AG04449 (cell line): ENCODE results near the gene PAX4.

ENCODE experiments used
- CTCF ChIA-PET: fragments of 350-600 bp; formaldehyde crosslinking; extraction: SDS; loops from one replicate; lab custom pipeline; 2021; ENCODE audit warnings: antibody characterized with exemption; lab: Yijun Ruan, JAX
- POLR2A ChIA-PET: fragments of 400-600, 350-600 bp; formaldehyde crosslinking; extraction: SDS; loops from one replicate; lab custom pipeline; 2020; ENCODE audit warnings: antibody characterized with exemption, inconsistent platforms; lab: Yijun Ruan, JAX
- DNase-seq: peaks from one replicate; pipeline ENCODE4 v3.0.0-alpha.2; 2010; ENCODE audit warnings: low read depth, low spot score
- H3K4me3 ChIP-seq: 2 replicates; pipeline ENCODE4 v1.5.1; 2011; ENCODE audit warnings: low read depth, mild to moderate bottlenecking, control low read depth, low read length
- CTCF ChIP-seq: IDR thresholded peaks from one replicate; pipeline ENCODE4 v1.5.1; 2011; ENCODE audit warnings: mild to moderate bottlenecking, moderate library complexity, low read length, control low read depth, inconsistent platforms; ENCODE audit not compliant: insufficient read depth; ENCODE audit errors: missing control alignments

The PAX4 gene

GRCh38 chr7:127650847-127651555, 33.1 kb upstream of the PAX4 start:
- ChIA-PET POLR2A (interaction anchor here (0.9 kb wide), 1 partner anchor 23 kb away, joined by 3 read pairs; no protein-coding TSS in a partner anchor), CTCF (no interaction called here)
- no peak for TF ChIP-seq CTCF

GRCh38 chr7:127648986-127649385, 31.0 kb upstream of the PAX4 start:
- DNase-seq = no peak
- H3K4me3 ChIP-seq = no peak overlapping the region
- no peak for TF ChIP-seq CTCF
- ChIA-PET POLR2A (no interaction called here), CTCF (interaction anchor here (0.9 to 1.6 kb wide), 2 partner anchors 16 to 20 kb away, joined by 3 to 4 read pairs; no protein-coding TSS in a partner anchor)

More at GRCh38 chr7:127650847-127651555, 33.1 kb upstream of the PAX4 start:
- H3K4me3 ChIP-seq = peak overlapping the region; percentile 99
- DNase-seq = no peak

- POLR2A ChIA-PET = no interaction called here
- CTCF ChIA-PET = interaction anchor here (1.4 kb wide), 1 partner anchor 11 kb away, joined by 4 read pairs; no protein-coding TSS in a partner anchor
- DNase-seq = no peak
- TF ChIP-seq CTCF = no peak
- H3K4me3 ChIP-seq = no peak overlapping the region
Observed at GRCh38 chr7:127647636-127648035, 29.7 kb upstream of the PAX4 start.

GRCh38 chr7:127644484-127644883, 26.5 kb upstream of the PAX4 start:
- ChIA-PET POLR2A (no interaction called here), CTCF (interaction anchor here (0.6 kb wide), 1 partner anchor 8 kb away, joined by 3 read pairs; no protein-coding TSS in a partner anchor)
- no peak for TF ChIP-seq CTCF
- DNase-seq = no peak
- no peak overlapping the region for H3K4me3 ChIP-seq

GRCh38 chr7:127638197-127638596, 20.3 kb upstream of the PAX4 start:
- CTCF ChIA-PET = no interaction called here
- DNase-seq = no peak
- POLR2A ChIA-PET = no interaction called here
- no peak for TF ChIP-seq CTCF
- no peak overlapping the region for H3K4me3 ChIP-seq

GRCh38 chr7:127635659-127636285, 17.8 kb upstream of the PAX4 start:
- ChIA-PET CTCF (no interaction called here), POLR2A (interaction anchor here (0.6 kb wide), 2 partner anchors 416 to 460 kb away, joined by 3 read pairs; no protein-coding TSS in a partner anchor)
- TF ChIP-seq CTCF = no peak
- no peak overlapping the region for H3K4me3 ChIP-seq
- DNase-seq = no peak
